Fibroblast of lung (primary cell): ENCODE measurements around the gene SCYGR1.

ENCODE experiments used
- CTCF ChIP-seq, 2 donors: IDR thresholded peaks in 1 of 2; conservative IDR thresholded peaks in 1 of 2; 1 replicate in 1 of 2; 2 replicates in 1 of 2; pipeline ENCODE4 v1.5.1; 2011 to 2012; ENCODE audit warnings: low read length in 2 of 2, control low read depth in 1 of 2, inconsistent platforms in 1 of 2, low read depth in 1 of 2, mild to moderate bottlenecking in 1 of 2
- EZH2 ChIP-seq: IDR thresholded peaks from 2 replicates; pipeline ENCODE4 v1.5.1; 2012; ENCODE audit warnings: low read length, control low read depth, mild to moderate bottlenecking; ENCODE audit errors: missing control alignments

GRCh38 chr2:227366769-227367426, 20.9 kb downstream of the SCYGR1 start:
- TF ChIP-seq CTCF (conservative IDR thresholded peaks at IDR 0.05 in 1 of 2, IDR thresholded peaks at IDR 0.05 in 1 of 2; ENCODE audit: low read depth in 1 of 2, low read length in 2 of 2) (no peak), EZH2 (no peak)
